GM12865 (cell line): ENCODE measurements around the gene PDXK.

Experiments
- DNase-seq: peaks from one replicate; pipeline ENCODE4 v3.0.0; 2010; ENCODE audit warnings: low read depth
- H3K4me3 ChIP-seq: 2 replicates; pipeline ENCODE4 v1.5.1; 2011; ENCODE audit warnings: mild to moderate bottlenecking, low read depth, low read length, control low read depth
- CTCF ChIP-seq: IDR thresholded peaks from 2 replicates; pipeline ENCODE4 v1.5.1; 2011; ENCODE audit warnings: low read length, control low read depth, low read depth, inconsistent platforms; ENCODE audit not compliant: insufficient read depth; ENCODE audit errors: missing control alignments

The PDXK gene

GRCh38 chr21:43745772-43746517, 27.0 kb downstream of the PDXK start:
- no peak for TF ChIP-seq CTCF
- no peak for DNase-seq
- H3K4me3 ChIP-seq = no peak overlapping the region

GRCh38 chr21:43748622-43749021, 29.7 kb downstream of the PDXK start:
- no peak for DNase-seq
- TF ChIP-seq CTCF = no peak
- H3K4me3 ChIP-seq = no peak overlapping the region

GRCh38 chr21:43749651-43750262, 30.8 kb downstream of the PDXK start:
- DNase-seq = no peak
- H3K4me3 ChIP-seq = no peak overlapping the region
- no peak for TF ChIP-seq CTCF

GRCh38 chr21:43750339-43751033, 31.6 kb downstream of the PDXK start:
- H3K4me3 ChIP-seq = no peak overlapping the region
- DNase-seq = no peak
- no peak for TF ChIP-seq CTCF

GRCh38 chr21:43751955-43752591, 33.1 kb downstream of the PDXK start:
- TF ChIP-seq CTCF = no peak
- DNase-seq = no peak
- no peak overlapping the region for H3K4me3 ChIP-seq

- TF ChIP-seq CTCF = no peak
- no peak for DNase-seq
- no peak overlapping the region for H3K4me3 ChIP-seq
Measured at GRCh38 chr21:43752758-43753438, 34.0 kb downstream of the PDXK start.
